OCI-LY7 (cell line): ENCODE measurements around the gene MYL5. TPM values are rescaled to one million over a fixed set of nuclear protein-coding genes. Genes with fewer than 3 reads are reported as not detected.
"Not testable (repeated sequence)": the region's sequence is repeated elsewhere in the genome, so short reads cannot be mapped to it uniquely, and the experiment has no call there.

ENCODE experiments used
- BruUV-seq: library from RNA; stranded (reverse); fragments of 400-500 nt; replicated peaks from 2 replicates; lab custom pipeline; 2021; lab: Mats Ljungman, UMichigan
- CTCF ChIA-PET: fragments of 300-600 bp; sonication (Branson Sonifier 250); formaldehyde crosslinking; loops from one replicate; lab custom pipeline; 2022; ENCODE audit warnings: antibody characterized with exemption; ENCODE audit not compliant: unreplicated experiment; lab: Charles Lee
- POLR2A ChIA-PET: fragments of 300-600 bp; sonication (Branson Sonifier 250); formaldehyde crosslinking; loops from one replicate; lab custom pipeline; 2022; ENCODE audit warnings: antibody characterized with exemption; lab: Charles Lee
- DNase-seq: peaks from one replicate; pipeline ENCODE4 v3.0.0-alpha.2; 2015; ENCODE audit warnings: low spot score
- H2AFZ ChIP-seq: fragments of 200-600 bp; sonication (generic), shearing (Covaris generic); 2 replicates; pipeline ENCODE4 v1.6.1; 2014; ENCODE audit warnings: mild to moderate bottlenecking, antibody characterized with exemption, low read length, moderate library complexity
- H3K27ac ChIP-seq: fragments of 200-600 bp; sonication (generic); 2 replicates; pipeline ENCODE4 v1.5.1; 2014; ENCODE audit warnings: mixed run types, low read depth, mild to moderate bottlenecking, moderate library complexity, low read length, inconsistent platforms; ENCODE audit not compliant: poor library complexity, severe bottlenecking
- H3K36me3 ChIP-seq: fragments of 200-600 bp; sonication (generic); 2 replicates; pipeline ENCODE4 v1.6.1; 2014; ENCODE audit warnings: mild to moderate bottlenecking, antibody characterized with exemption, low read length, moderate library complexity, mixed read lengths; ENCODE audit not compliant: insufficient read depth
- H3K4me1 ChIP-seq: fragments of 200-600 bp; sonication (generic); 2 replicates; pipeline ENCODE4 v1.5.1; 2014; ENCODE audit warnings: mild to moderate bottlenecking, low read length; ENCODE audit not compliant: insufficient read depth, poor library complexity, severe bottlenecking
- H3K4me2 ChIP-seq: fragments of 200-600 bp; sonication (generic); 2 replicates; pipeline ENCODE4 v1.6.1; 2014; ENCODE audit warnings: mild to moderate bottlenecking, low read length
- H3K4me3 ChIP-seq: fragments of 200-600 bp; sonication (generic); 2 replicates; pipeline ENCODE4 v1.5.1; 2014; ENCODE audit warnings: mild to moderate bottlenecking, low read depth, low read length; ENCODE audit not compliant: poor library complexity, severe bottlenecking
- H3K79me2 ChIP-seq: fragments of 200-600 bp; sonication (generic); 2 replicates; pipeline ENCODE4 v1.6.1; 2016; ENCODE audit warnings: low read depth, mild to moderate bottlenecking, low read length, moderate library complexity, mixed read lengths; ENCODE audit not compliant: insufficient read depth
- H3K9me2 ChIP-seq: fragments of 200-600 bp; sonication (generic); 2 replicates; pipeline ENCODE4 v1.6.1; 2016; ENCODE audit warnings: mild to moderate bottlenecking, low read length, mixed read lengths; ENCODE audit not compliant: insufficient read depth
- H3K9me3 ChIP-seq: fragments of 200-600 bp; sonication (generic); 2 replicates; pipeline ENCODE4 v1.6.1; 2014; ENCODE audit warnings: mild to moderate bottlenecking, mixed run types, low read length, mixed read lengths
- H4K20me1 ChIP-seq: fragments of 200-600 bp; sonication (generic); 2 replicates; pipeline ENCODE4 v1.6.1; 2014; ENCODE audit warnings: mild to moderate bottlenecking, antibody characterized with exemption, low read length, moderate library complexity, mixed read lengths; ENCODE audit not compliant: insufficient read depth
- intact Hi-C: fragments of 100-400 bp; cut with micrococcal nuclease; formaldehyde crosslinking; loops from one replicate; pipeline ENCODE4 v1.10.0; 2022; ENCODE audit not compliant: unreplicated experiment
- total RNA-seq, 2 experiments: library from RNA; depleted of rRNA in 1 of 2; stranded (reverse); fragments of >200 nt in 1 of 2; shearing (Covaris generic) in 1 of 2; gene quantifications; 2 replicates each; pipeline ENCODE4 v1.2.3, GENCODE V29; 2014 to 2022

The MYL5 gene
- total RNA-seq, 2 experiments from 2014 or later, result 24.4 to 62.2 TPM

- H4K20me1 ChIP-seq, H3K9me2 ChIP-seq, H3K4me3 ChIP-seq, H3K27ac ChIP-seq, H3K9me3 ChIP-seq, H3K4me2 ChIP-seq, H3K79me2 ChIP-seq, BruUV-seq, POLR2A ChIA-PET, intact Hi-C loops, H3K4me1 ChIP-seq, CTCF ChIA-PET, H2AFZ ChIP-seq: not testable (repeated sequence)
- DNase-seq, result peak; percentile 20
- peaks cover 47% of the 10 kb centered on the region for H3K36me3 ChIP-seq
Observed at GRCh38 chr4:730946-731904, 56.9 kb downstream of the MYL5 start.

Other genes with a start within 250 kb of the MYL5 start
- 48.1 and 51.1 TPM in 2 replicates for gene ZNF721, start 175.4 kb upstream of the MYL5 start, total RNA-seq (2014; rRNA removed; shearing (Covaris generic))
- 64.1 and 67.2 TPM in 2 replicates for gene ZNF721, start 175.4 kb upstream of the MYL5 start, total RNA-seq (2022)
- gene PIGG, start 175.3 kb upstream of the MYL5 start, total RNA-seq (2014; rRNA removed; shearing (Covaris generic)), result 30.9 and 32.0 TPM in 2 replicates
- gene PIGG, start 175.3 kb upstream of the MYL5 start, total RNA-seq (2022), result 60.6 and 60.7 TPM in 2 replicates
- not detected in 2 replicates for gene TMEM271, start 98.2 kb upstream of the MYL5 start, total RNA-seq (2014; rRNA removed; shearing (Covaris generic))
- not detected in 2 replicates for gene TMEM271, start 98.2 kb upstream of the MYL5 start, total RNA-seq (2022)
- not detected in 2 replicates for gene PDE6B, start 49.0 kb upstream of the MYL5 start, total RNA-seq (2014; rRNA removed; shearing (Covaris generic))
- not detected in 2 replicates for gene PDE6B, start 49.0 kb upstream of the MYL5 start, total RNA-seq (2022)
- 388 and 420 TPM in 2 replicates for gene ATP5ME, start 266 bp upstream of the MYL5 start, total RNA-seq (2014; rRNA removed; shearing (Covaris generic))
- 276 and 359 TPM in 2 replicates for gene ATP5ME, start 266 bp upstream of the MYL5 start, total RNA-seq (2022)
- gene SLC49A3, start 14.6 kb downstream of the MYL5 start, total RNA-seq (2014; rRNA removed; shearing (Covaris generic)), result not detected in 2 replicates
- gene SLC49A3, start 14.6 kb downstream of the MYL5 start, total RNA-seq (2022), result not detected in 2 replicates
- 33.8 and 43.7 TPM in 2 replicates for gene PCGF3, start 31.3 kb downstream of the MYL5 start, total RNA-seq (2014; rRNA removed; shearing (Covaris generic))
- gene PCGF3, start 31.3 kb downstream of the MYL5 start, total RNA-seq (2022), result 45.9 and 50.2 TPM in 2 replicates
- gene CPLX1, start 151.6 kb downstream of the MYL5 start, total RNA-seq (2014; rRNA removed; shearing (Covaris generic)), result 0.25 and 0.57 TPM in 2 replicates
- 0.21 and 0.28 TPM in 2 replicates for gene CPLX1, start 151.6 kb downstream of the MYL5 start, total RNA-seq (2022)